Right forelimb (tissue), 1 donor: Measurements from ENCODE around the gene DNAJB1.

Source experiments
- DNase-seq: peaks from one replicate; pipeline ENCODE4 v3.0.0-alpha.2; 2018

The DNAJB1 gene

DNA sequence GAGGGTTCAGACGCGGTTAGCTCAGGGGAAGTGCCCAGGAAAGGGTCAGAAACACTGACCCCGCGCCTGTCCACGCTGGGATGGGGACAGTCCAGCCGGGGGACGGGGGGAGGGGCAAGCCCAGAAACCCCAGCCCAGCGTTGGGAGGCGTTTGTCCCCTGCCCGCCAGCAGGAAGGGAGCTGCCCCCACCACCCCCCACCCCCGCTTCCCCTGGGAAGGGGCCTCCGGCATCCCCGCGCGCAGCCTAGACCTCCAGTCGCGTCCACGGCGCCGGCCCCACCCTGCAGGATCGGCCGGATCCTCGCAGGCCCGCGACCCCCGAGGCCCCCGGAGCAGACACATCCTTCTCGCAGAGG, 22.5 kb downstream of the DNAJB1 start:
- no peak for DNase-seq

DNA sequence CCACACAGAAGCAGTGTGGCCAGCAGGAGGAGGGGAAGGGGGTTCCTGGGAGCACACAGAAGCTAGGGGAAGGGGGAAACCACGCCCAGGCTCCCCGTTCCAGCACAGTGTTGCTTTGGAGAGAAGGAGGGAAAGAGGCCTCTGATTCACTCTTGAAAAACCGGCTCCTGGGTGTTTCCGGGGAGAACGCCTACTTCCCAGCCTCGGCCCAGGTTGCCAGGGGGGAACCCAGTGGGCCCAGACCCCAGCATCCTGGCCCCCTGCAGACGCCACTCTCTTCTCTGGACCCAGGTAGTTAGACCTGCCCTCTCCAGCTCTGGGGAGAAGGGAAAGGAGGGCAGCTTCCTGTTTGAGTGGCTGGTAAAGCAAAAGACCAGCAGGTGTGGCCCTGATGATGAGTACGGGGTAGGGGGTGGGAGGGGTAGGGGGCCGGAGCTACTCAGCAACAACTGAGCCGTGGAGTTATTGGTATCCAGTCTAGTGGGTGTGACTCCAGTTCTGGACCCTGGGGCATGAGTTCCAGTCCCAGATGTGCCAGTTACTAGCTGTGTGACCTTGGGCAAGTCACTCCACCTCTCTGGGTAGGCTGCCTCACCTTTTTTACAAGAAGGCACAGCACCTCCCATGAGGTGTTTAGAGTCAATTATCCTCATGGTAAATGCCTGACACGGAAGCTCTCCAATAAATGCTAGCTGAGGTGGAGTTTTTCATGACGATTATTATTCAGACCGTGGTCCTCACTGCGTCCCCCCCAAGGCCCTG, 23.1 kb downstream of the DNAJB1 start:
- DNase-seq, result no peak

DNA sequence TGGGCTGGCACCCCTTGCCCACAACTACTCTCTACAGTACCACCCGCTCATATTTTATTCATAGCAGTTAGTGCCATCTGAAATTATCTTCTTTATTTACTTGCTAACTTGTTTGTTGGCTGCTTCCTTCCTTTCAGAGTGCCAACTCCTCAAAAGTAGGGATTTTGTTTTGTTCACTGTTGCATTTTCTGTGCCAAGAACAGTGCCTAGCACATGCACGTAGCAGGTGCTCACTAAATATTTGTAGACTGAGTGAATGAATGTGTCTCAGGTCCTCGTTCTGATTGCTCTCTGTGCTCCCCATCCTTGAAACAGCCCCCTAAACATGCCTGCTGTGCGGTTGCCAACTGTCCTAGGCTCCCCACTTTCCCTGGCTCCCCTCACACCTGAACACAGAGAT, 23.8 kb downstream of the DNAJB1 start:
- no peak for DNase-seq

DNA sequence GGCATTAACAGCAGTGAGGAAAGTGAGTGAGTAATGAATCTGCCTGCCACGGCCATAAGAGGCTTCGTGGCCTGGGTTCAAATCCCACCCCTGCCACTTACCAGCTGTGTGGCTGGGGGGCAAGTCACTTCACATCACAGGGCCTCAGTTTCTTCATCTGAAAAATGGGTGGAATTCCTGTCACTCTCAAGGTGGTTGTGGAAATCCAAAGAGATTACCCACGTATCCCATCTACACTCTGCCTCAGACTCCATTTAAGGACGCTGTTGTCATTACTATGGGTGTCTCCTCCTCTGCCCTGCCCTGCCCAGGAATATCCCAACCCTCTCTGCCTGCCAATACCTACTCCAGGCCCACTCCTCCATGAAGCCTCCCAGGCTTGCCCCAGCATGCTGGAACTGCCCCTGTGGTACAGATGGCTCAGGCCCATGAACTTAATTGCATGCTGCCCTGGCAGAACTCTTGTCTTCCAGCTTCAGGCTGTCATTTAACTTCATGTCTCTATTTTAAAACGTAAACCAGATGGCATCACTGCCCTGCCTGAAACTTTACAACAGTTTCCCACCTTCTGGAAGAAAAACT, 25.4 kb downstream of the DNAJB1 start:
- no peak for DNase-seq

DNA sequence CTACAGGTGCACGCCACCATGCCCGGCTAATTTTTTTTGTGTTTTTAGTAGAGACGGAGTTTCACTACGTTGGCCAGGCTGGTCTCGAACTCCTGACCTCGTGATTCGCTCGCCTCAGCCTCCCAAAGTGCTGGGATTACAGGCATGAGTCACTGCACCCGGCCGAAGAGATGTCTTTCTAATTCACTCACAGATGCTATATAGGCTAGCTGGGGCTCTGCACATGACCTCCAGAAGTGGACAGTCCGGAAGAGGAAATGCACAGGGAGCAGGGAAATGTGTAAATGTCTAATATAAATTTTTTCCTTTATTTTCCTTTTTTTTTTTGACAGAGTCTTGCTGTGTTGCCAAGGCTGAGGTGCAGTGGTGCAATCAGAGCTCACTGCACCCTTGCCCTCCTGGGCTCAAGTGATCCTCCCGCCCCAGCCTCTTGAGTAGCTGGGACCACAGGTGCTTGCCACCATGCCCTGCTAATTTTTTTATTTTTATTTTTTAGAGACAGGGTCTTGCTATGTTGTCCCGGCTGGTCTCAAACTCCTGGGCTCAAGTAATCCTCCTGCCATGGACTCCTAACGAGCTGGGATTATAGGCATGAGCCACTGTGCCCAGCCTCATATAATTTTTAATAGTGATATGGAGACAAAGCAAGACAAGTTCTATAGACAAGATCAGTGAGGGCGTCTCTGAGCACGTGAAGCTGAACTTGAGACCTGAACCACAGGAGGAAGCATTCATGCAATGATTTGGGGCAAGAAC, 30.6 kb downstream of the DNAJB1 start:
- DNase-seq, result no peak

DNA sequence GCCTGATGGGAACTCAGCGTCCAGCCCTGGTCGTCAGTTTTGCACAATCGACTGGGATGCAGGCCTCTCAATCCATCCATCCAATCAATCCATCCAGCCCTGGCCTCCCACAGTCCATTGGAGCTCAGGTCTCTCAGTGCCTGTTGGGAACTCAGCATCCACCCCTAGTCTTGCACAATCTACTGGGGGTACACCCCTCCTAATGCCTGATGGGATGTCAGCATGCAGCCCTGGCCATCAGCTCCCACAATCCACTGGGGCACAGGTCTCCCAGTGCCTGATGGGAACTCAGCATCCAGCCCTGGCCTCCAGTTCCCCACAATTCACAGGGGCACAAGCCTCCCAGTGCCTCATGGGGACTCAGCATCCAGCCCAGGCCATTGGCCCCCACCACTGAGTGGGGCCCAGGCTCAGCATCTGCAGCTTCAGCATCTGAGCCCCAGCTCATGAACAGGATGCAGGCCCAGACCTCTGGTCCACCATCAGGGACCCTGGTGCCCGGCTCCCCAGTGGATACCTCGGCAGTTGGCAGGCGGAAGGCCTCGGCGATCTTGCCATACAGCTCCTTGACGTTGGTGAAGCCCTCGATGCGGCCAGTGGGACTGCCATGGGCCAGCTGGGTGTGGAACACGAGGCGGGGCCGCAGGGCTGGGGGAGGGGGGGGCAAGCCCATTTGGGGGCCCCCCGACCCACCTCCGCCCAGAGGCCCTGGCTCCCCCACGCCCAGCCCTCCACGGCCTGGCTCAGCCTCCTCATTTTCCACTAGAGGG, 35.8 kb downstream of the DNAJB1 start:
- no peak for DNase-seq

DNA sequence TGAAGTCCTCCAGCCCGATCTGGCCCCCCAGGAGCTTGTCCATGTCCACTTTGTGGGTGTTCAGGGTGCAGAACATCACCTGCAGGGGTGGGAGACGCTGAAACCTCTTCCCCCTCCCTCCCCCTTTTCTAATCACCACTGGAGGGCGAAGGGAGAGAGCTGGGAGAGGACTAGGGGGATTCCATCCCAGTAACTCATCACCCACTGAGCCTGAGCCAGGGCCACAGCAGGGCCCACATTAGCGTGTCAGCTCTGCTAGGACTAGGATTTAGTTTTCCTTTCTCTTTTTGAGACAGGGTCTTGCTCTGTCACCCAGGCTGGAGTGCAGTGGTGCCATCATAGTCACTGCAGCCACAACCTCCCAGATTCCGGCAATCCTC, 37.5 kb downstream of the DNAJB1 start:
- DNase-seq, result no peak

DNA sequence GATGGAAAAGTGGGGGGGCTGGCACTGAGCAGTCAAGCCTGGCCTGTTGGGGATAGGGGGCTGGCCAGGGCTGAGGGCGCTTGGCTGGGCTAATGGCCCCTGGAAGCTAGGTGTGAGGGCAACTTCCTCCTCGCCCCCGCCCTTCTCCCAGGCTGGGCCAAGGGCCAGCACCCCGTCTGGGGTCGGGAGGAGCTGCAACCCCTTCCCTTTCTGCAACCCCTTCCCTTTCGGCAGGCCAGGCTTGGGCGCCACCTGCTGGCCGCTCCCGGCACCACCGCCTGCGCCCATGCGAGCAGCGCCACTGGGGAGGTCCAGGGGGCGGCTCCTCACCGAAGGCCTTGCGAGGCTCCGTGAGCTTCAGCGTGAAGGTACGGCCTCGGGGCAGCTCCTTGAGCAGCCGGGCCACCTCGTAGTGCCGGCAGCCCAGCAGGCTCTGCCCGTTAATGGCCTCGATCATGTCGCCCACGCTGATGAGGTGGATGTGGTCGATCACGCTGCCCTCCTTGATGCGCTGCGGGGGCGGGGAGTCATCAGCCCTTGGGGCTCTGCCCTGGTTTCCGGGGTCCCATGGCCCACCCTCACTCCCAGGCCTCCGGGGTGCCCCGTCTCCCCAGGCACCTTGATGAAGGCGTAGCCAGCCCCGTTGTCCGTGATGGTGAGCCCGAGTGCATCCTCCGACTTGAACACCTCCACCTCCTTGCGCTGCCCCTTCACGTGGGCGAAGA, 38.1 kb downstream of the DNAJB1 start:
- DNase-seq, result no peak

DNA sequence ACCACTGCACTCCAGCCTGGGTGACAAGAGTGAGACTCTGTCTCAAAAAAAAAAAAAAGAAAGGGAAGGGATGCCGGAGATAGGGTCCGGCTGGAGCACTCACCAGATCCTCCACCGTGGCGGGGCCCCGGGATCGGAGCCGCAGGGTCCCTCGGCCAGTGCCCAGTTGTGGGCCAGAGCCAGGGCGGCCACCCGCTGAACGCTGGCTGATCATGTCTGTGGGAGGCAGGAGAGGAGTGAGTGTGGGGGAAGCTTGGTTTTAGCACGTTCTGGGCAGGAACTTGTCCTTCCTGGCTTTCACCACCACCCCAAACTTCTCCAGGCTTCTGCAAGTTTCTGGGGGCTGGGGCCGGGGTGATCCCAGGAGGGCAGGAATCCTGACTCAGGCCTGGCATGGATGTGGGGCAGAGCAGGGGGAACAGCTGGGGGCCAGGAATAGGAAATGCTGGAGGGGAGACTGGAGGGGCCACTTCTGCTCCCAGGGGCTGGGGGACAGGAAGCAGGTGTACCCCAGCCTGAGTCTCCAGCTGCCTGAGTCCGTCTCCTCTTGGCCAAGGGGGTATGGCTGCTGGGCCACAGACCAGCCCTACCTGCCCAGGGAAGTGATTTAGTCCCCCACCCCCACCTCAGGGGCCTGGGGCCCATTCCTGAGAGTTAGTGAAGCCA, 38.8 kb downstream of the DNAJB1 start:
- no peak for DNase-seq

DNA sequence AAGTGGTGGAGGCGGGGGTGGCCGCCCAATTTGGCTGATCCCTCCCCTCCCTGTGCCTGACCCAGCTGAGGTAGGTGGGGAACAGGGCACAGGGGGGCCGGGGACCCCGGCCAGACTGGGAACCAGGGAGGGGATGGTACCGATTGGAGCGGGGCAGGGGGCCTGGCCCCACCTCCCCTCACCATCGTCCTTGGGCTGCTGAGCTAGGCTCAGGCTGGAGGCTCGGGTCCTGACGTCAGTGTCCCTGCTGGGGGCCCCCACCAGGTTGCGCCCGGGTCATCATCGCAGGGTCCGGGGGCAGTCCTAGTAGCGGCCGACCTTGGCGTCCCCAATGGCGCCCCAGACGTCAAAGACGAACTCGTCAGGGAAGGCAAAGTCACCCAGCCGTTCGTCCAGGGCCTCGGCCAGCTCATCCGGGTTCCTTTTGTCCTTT, 40.1 kb downstream of the DNAJB1 start:
- no peak for DNase-seq

DNA sequence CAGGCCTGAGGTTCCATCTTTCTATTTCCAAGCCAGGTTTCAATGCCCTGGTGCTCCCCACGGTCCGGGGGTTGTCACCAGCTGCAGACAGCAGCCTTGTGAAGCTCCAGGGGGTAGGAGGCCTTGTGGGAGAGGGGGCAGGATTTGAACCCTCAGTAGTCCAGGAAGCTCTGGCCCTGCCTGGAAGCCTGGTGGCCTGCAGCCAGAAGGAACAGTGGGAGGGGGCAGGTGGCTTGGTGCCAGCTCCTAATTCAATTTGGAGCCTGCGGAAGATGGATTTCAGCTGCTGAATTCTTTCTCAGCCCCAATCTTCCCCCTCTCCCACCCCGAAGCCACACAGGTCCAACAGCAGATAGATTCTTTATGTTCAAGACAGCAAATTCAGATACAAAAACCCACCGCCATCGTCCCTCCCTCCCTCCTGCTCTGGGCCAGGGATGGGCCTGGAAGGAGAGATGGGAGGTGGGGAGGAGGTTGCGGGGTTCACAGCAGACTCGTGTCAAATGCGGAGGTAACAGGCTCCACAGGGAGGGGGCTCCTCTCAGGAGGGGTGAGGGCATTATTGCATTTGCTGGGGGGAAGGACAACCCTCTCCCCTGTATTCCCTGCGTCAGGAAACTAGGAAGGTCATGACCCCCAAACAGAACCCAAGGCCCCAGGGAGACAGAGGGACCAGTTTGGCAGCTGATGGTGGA, 40.6 kb downstream of the DNAJB1 start:
- peak; percentile 76 for DNase-seq

DNA sequence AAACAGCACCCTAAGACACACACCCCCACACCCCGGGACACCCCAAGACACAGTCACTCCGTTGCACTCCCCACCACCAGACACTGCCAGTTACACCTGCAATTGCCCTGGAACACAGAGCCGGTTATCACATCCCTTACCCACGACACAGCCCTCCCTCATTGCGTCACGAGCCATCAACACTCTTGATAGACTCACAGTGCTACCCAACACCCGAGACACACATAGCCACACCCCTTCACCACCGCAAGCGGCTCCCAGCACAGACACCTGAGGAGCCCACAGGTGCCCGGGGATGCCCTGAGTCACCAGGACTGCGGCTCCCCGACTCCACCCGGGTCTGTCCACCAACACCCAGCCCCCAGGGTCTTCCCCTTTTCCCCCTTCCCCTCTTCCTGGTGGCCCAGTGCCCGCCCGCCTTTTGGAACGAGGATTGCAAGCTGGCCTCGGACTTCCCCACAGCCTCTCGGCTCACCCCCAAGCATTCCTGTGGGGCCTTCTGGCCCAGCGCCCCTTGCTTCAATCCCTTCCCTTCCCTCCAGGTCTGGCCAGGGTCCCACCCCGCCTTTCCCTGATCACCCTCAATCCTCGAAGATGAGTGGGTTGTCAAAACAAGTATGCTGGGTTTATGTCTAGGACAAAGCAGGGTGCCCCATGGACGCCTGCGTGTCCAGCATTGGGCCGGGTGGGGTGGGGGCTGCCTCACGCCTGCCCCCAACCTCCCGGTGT, 41.4 kb downstream of the DNAJB1 start:
- DNase-seq, result peak; percentile 50

DNA sequence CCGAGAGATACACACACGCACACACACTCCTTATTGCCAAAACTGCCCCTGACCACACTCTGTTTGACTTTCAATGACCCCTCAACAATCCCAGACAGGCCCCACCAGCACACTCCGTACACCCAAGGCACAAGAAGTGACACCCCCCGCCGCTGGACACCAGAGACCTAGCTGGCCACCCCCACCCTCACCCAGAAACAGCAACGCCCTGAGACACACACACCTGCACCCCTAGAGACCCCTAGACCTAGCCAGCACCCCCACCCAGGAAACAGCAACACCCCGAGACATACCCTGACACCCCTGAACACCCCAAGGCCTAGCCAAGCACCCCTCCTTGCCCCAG, 41.9 kb downstream of the DNAJB1 start:
- no peak for DNase-seq

DNA sequence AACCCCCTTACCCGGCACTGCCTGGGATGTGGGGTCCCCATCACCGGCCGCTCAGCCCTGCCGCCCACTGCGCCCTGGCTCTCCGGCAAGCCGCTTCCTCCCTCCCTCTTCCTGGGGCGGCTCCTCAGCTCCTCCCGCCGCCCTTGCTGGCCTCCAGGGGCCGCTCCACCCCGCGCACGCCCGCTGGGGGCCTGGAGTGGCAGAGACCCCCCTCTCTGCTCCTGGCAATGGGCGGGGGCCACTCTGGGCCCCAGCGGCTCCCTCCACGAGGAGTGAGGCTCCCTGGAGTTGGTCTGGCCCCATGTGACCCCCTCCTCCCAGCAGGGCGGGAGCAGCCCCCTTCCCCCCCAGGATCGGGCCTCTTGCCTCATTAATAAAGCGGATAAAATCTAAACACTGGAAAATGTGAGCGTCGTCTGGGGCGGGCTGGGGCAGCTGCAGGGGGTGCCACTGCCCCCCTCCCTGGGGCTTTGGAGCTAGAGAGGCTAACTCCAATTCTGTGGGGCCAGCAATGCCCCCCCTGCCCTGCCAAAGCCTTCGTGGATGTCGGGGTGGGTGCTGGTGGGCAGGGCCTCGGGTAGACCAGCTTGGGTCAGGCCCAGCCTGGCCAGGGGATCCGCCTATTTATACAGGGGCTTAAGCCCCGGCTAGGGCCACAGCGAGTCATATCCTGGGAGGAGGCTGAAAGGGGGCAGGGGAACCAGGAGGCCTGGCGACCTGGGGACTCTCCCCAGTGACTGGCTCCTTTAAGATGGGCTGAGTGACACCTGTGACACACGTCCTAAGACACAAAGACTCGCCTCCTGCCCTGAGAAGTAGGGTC, 42.7 kb downstream of the DNAJB1 start, which contains the start of gene PTGER1:
TSS of gene PTGER1 (minus strand) at position 104 of the 823 bp plus-strand sequence. CDS start 1,034 bp downstream, outside the sequence.
- no peak for DNase-seq

DNA sequence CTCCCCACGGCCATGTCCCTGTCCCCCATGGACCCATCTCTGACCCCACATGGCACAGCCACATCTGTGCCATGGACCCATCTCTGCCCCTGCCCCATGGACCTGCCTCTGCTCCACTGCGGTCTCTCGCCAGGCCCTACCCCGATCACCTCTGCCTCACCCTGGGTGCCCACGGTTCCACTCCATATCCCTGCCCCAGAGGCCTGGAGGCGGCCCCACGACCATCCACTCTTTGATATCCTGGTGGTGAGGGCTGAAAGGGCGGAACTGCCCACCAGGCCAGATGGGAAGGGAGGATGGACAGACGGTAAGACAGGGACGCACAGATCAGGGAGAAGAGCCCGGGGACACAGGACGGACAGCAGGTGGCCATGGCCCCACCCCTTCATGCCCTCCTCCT, 43.4 kb downstream of the DNAJB1 start:
- no peak for DNase-seq

DNA sequence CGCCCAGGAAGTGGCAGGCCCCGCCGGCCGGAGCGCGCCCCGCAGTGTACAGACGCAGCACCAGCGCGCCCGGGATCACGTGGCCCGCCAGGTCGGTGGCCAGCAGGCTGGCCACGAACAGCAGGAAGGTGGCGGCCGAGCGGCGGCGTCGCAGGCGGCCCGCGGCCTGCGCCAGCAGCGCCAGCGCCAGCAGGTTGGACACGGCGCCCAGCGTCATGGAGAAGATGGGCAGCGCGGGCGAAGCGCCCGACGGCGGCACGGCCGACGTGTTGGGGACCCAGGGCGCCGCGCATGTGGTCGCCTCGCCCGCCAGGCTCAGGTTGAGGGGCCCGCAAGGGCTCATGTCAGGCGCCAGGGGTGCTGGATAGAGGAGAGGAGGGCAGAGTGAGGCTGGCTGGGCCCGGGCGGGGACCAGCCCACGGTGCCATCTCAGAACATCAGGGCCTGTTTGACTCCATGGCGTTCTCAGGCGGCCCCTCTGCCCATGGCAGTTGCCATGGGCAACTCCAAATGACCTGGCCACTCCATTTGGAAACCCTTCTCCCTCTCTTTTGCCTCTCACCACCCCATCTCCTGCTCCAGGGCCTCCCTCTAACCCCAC, 44.1 kb downstream of the DNAJB1 start:
- no peak for DNase-seq

DNA sequence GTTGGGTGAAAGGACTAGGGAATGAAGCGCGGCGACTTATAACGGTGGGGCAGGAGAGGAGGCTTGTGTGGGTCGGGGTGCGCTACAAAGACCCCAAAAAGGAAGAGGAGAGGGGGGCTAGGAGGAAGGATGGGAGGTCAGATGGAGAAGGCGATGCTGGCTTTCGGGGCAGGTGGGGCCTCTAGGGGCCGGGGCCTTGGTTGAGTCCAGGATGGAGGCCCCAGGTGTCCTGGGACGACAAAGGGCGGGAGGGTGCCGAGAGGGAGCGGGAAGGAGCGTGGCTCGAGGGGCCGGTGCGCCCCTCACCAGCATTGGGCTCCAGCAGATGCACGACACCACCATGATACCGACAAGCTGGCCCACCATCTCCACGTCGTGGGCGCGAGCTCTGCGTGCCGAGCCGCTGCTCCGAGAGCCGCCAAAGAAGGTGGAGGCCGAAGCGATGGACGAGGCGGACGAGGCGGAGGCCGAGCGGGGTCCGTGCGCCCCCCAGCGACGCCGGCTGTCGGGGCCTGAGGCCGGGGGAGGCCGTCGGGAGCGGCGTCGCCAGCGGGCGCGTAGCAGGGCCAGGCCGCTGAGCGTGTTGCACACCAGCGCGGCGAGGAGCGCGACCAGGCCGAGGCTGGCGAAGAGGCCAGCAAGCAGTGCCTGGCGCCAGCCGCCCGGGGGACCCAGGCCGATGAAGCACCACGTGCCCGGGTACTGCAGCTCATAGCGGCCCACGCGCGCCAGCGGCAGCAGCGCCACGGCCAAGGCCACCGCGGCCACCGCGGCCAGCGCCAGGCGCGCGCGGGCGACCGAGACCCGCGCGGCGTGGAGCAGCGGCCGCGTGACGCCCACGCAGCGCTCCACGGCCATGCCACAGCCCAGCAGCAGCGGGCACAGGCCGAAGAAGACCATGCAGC, 44.9 kb downstream of the DNAJB1 start:
- no peak for DNase-seq
